HepG2 (cell line): ENCODE measurements around the gene CDH1. TPM values are rescaled to one million over a fixed set of nuclear protein-coding genes. Genes with fewer than 3 reads are reported as not detected.

ENCODE experiments used
- ATAC-seq: fragments of 200-7000 bp; cut with Tn5 transposase; 3 replicates; pipeline ENCODE4 v1.9.1; 2020; ENCODE audit warnings: mild to moderate bottlenecking, moderate library complexity
- BruUV-seq: library from RNA; stranded (reverse); fragments of 400-500 nt; replicated peaks from 2 replicates; lab custom pipeline; 2021; lab: Mats Ljungman, UMichigan
- CTCF ChIA-PET: fragments of 300-600 bp; formaldehyde crosslinking; extraction: SDS; loops from one replicate; lab custom pipeline; 2021; ENCODE audit warnings: low total read pairs, inconsistent platforms, low intra/inter-chr PET ratio; lab: Yijun Ruan, JAX
- POLR2A ChIA-PET: fragments of 350-600 bp; sonication (Branson Sonifier 250); formaldehyde crosslinking; loops from one replicate; lab custom pipeline; 2020; ENCODE audit warnings: antibody characterized with exemption, inconsistent platforms; lab: Yijun Ruan, JAX
- DNase-seq: peaks from one replicate; pipeline ENCODE4 v3.0.0-alpha.2; 2015; ENCODE audit warnings: low spot score
- FAIRE-seq: peaks from 3 replicates; lab custom pipeline; 2011; peaks lifted over from hg19 to GRCh38; lab: Jason Lieb, UNC
- H2AFZ ChIP-seq: one replicate; pipeline ENCODE4 v1.6.1; 2011; ENCODE audit warnings: low read length, inconsistent platforms
- H3K27ac ChIP-seq: fragments of 300-600 bp; 3 replicates; pipeline ENCODE4 v1.8.0; 2011; ENCODE audit warnings: mixed run types, mild to moderate bottlenecking, mixed read lengths, low read length, inconsistent platforms; ENCODE audit not compliant: insufficient read depth; ENCODE audit errors: extremely low read length
- H3K27me3 ChIP-seq, 2 experiments: fragments of 200-600 bp in 1 of 2; 2 replicates in 1 of 2; 3 replicates in 1 of 2; pipeline versions ENCODE4 v1.6.0 to v1.8.0; 2011; ENCODE audit warnings: low read length in 2 of 2, mild to moderate bottlenecking in 2 of 2, moderate library complexity in 2 of 2, inconsistent platforms in 1 of 2; ENCODE audit not compliant: insufficient read depth in 2 of 2, control insufficient read depth in 1 of 2
- H3K36me3 ChIP-seq, 2 experiments: fragments of 200-600 bp in 1 of 2; replicated peaks in 1 of 2; 2 replicates in 1 of 2; 3 replicates in 1 of 2; pipeline versions ENCODE4 v1.5.1 to v1.8.0; 2011; ENCODE audit warnings: low read length in 2 of 2, inconsistent platforms in 1 of 2; ENCODE audit not compliant: insufficient read depth in 2 of 2, control insufficient read depth in 1 of 2
- H3K4me1 ChIP-seq: 2 replicates; pipeline ENCODE4 v1.5.1; 2012; ENCODE audit warnings: low read length, inconsistent platforms; ENCODE audit not compliant: insufficient read depth
- H3K4me2 ChIP-seq: 2 replicates; pipeline ENCODE4 v1.6.0; 2011; ENCODE audit warnings: low read depth, low read length, inconsistent platforms
- H3K4me3 ChIP-seq, 3 experiments: fragments of 200-600 bp in 1 of 3; sonication (generic), shearing (Covaris generic) in 1 of 3; replicated peaks in 1 of 3; 2 replicates each; pipeline ENCODE4 v1.5.1; 2011 to 2016; ENCODE audit warnings: low read length in 3 of 3, inconsistent platforms in 2 of 3, low read depth in 2 of 3, mild to moderate bottlenecking in 2 of 3, control low read depth in 1 of 3, mixed read lengths in 1 of 3; ENCODE audit not compliant: insufficient read depth in 1 of 3
- H3K79me2 ChIP-seq: one replicate; pipeline ENCODE4 v1.6.1; 2011; ENCODE audit warnings: low read length, inconsistent platforms; ENCODE audit not compliant: insufficient read depth
- H3K9ac ChIP-seq: 2 replicates; pipeline ENCODE4 v1.6.0; 2011; ENCODE audit warnings: mild to moderate bottlenecking, low read depth, low read length, inconsistent platforms; ENCODE audit not compliant: insufficient read depth
- H3K9me3 ChIP-seq: 2 replicates; pipeline ENCODE4 v1.5.1; 2012; ENCODE audit warnings: mild to moderate bottlenecking, low read length
- H4K20me1 ChIP-seq: 2 replicates; pipeline ENCODE4 v1.6.0; 2011; ENCODE audit warnings: inconsistent platforms, mild to moderate bottlenecking, low read length, moderate library complexity; ENCODE audit not compliant: insufficient read depth
- ARHGAP35 ChIP-seq: sonication (generic); formaldehyde crosslinking; IDR thresholded peaks from 2 replicates; pipeline ENCODE4 v1.9.0; 2022; ENCODE audit warnings: mild to moderate bottlenecking, inconsistent platforms, moderate library complexity, missing genetic modification reagents, borderline replicate concordance
- CEBPB ChIP-seq: IDR thresholded peaks from 2 replicates; pipeline ENCODE4 v1.6.1; 2011; ENCODE audit warnings: low read depth, low read length, improper control_type of control experiment, borderline replicate concordance
- CREBL2 ChIP-seq: sonication (generic); formaldehyde crosslinking; IDR thresholded peaks from 2 replicates; pipeline ENCODE4 v1.8.1; 2023; ENCODE audit warnings: missing genetic modification reagents, mild to moderate bottlenecking, borderline replicate concordance
- FOXP1 ChIP-seq, 2 experiments: fragments of 450-650 bp in 1 of 2; IDR thresholded peaks; 2 replicates each; pipeline ENCODE4 v1.6.1; 2017 to 2018; ENCODE audit warnings: antibody characterized with exemption in 1 of 2
- GZF1 ChIP-seq: sonication (generic); formaldehyde crosslinking; IDR thresholded peaks from 2 replicates; pipeline ENCODE4 v1.5.1; 2020; ENCODE audit warnings: mild to moderate bottlenecking, missing genetic modification reagents
- HNRNPL ChIP-seq: fragments of 200-400 bp; formaldehyde crosslinking; IDR thresholded peaks from 2 replicates; pipeline ENCODE4 v1.6.1; 2017; ENCODE audit warnings: mild to moderate bottlenecking, low read depth, low read length
- JUND ChIP-seq: sonication (generic); formaldehyde crosslinking; IDR thresholded peaks from 2 replicates; pipeline ENCODE4 v1.8.0; 2022; ENCODE audit warnings: mild to moderate bottlenecking, missing genetic modification reagents
- PAWR ChIP-seq: sonication (generic); formaldehyde crosslinking; IDR thresholded peaks from 2 replicates; pipeline ENCODE4 v1.4.0; 2020; ENCODE audit warnings: missing genetic modification reagents, mild to moderate bottlenecking, borderline replicate concordance
- RORA ChIP-seq: sonication (generic); formaldehyde crosslinking; IDR thresholded peaks from 2 replicates; pipeline ENCODE4 v1.5.0; 2020; ENCODE audit warnings: mild to moderate bottlenecking, missing genetic modification reagents, moderate library complexity
- SP1 ChIP-seq, 2 experiments: fragments of 450-650 bp in 1 of 2; sonication (generic) in 1 of 2; formaldehyde crosslinking in 1 of 2; IDR thresholded peaks; 2 replicates each; pipeline versions ENCODE4 v1.4.0 to v1.6.1; 2016 to 2020; ENCODE audit warnings: missing genetic modification reagents in 1 of 2
- TEF ChIP-seq: sonication (generic); formaldehyde crosslinking; IDR thresholded peaks from 2 replicates; pipeline ENCODE4 v1.5.0; 2020; ENCODE audit warnings: missing genetic modification reagents
- ZFP1 ChIP-seq: IDR thresholded peaks from 2 replicates; pipeline ENCODE4 v1.6.1; 2016
- ZFY ChIP-seq: sonication (generic); formaldehyde crosslinking; IDR thresholded peaks from 2 replicates; pipeline ENCODE4 v1.4.0; 2020; ENCODE audit warnings: missing genetic modification reagents
- ZNF333 ChIP-seq: sonication (generic); formaldehyde crosslinking; IDR thresholded peaks from 2 replicates; pipeline ENCODE4 v1.4.0; 2020; ENCODE audit warnings: mild to moderate bottlenecking, missing genetic modification reagents, borderline replicate concordance
- ZNF674 ChIP-seq: sonication (generic); formaldehyde crosslinking; IDR thresholded peaks from 2 replicates; pipeline ENCODE4 v1.5.0; 2020; ENCODE audit warnings: low read depth, mild to moderate bottlenecking, missing genetic modification reagents
- WGBS: methylation state at CpG from one replicate; pipeline ENCODE4 v1.1.6; 2017; ENCODE audit warnings: low lambda C conversion rate; 5-methylcytosine and 5-hydroxymethylcytosine counted together
- in situ Hi-C: cut with HindIII; loops from 2 replicates; pipeline ENCODE4 v1.10.0; 2017; ENCODE audit warnings: low pct_unique_long_range_greater_than_20kb; ENCODE audit not compliant: extremely low pct_ligation_motif_present
- intact Hi-C: fragments of 100-400 bp; cut with micrococcal nuclease; formaldehyde crosslinking; loops from one replicate; pipeline ENCODE4 v1.10.0; 2022; ENCODE audit not compliant: unreplicated experiment
- polyA plus RNA-seq, 8 experiments: library from polyadenylated mRNA; depleted of rRNA in 3 of 8; stranded (reverse) in 7 of 8; unstranded in 1 of 8; fragments of >200 nt; fragmentation: Illumina TruSeq in 4 of 8; extraction: Trizol in 4 of 8; gene quantifications; 2 replicates each; pipeline versions ENCODE4 v1.2.1 to v1.2.3, GENCODE V29; 2011 to 2016; ENCODE audit warnings: low read depth in 4 of 8, missing spikeins in 1 of 8, mixed read lengths in 1 of 8; ENCODE audit not compliant: insufficient read depth in 1 of 8
- total RNA-seq, 5 experiments: library from RNA; depleted of rRNA; stranded (reverse); fragments of >200 nt; fragmentation: Illumina TruSeq; extraction: Trizol; gene quantifications; 2 replicates each; pipeline ENCODE4 v1.2.3, GENCODE V29; 2016; ENCODE audit warnings: low read depth in 1 of 5

CDH1 gene
- total and polyA plus RNA-seq, 2 of the 13 experiments (the other 11 are each of a cell fraction or from before 2014, with no cell fraction given): 0.95 to 9.8 TPM

- H3K4me1 ChIP-seq: peaks cover 21% of the 10 kb centered on the region
- H3K27ac ChIP-seq: no peak overlapping the region
- POLR2A ChIA-PET: interaction anchor here (1.1 to 2.5 kb wide), 3 partner anchors 15 to 35 kb away, joined by 3 to 5 read pairs (median 4); no protein-coding TSS in a partner anchor
- in situ Hi-C loops: no loop called here
- no peak overlapping the region for H2AFZ ChIP-seq
- CTCF ChIA-PET: no interaction called here
- H3K27me3 ChIP-seq: no peaks in the 10 kb centered on the region
- H3K9ac ChIP-seq: no peak overlapping the region
- H3K4me3 ChIP-seq: no peak overlapping the region
- 87% methylated on average over 7 of the region's 7 CpGs for WGBS
- TF ChIP-seq SP1 (IDR thresholded peaks at IDR 0.05): no peak
- TF ChIP-seq SP1 (CRISPR knock-in tag; IDR thresholded peaks at IDR 0.05): no peak
- 0 out of 2 replicates have a peak, but pooled peaks have one; percentile 9 for TF ChIP-seq CEBPB
- DNase-seq: no peak
- ATAC-seq: no peak
- BruUV-seq: no TSS peak
- no peaks in the 10 kb centered on the region for H4K20me1 ChIP-seq
- intact Hi-C loops: no loop called here
- no peaks in the 10 kb centered on the region for H3K9me3 ChIP-seq
- no peaks in the 10 kb centered on the region for H3K79me2 ChIP-seq
- no peaks in the 10 kb centered on the region for H3K36me3 ChIP-seq
- no peak overlapping the region for H3K4me2 ChIP-seq
- FAIRE-seq: no peak
Measured at GRCh38 chr16:68774982-68775634, 38.0 kb downstream of the CDH1 start.

DNA sequence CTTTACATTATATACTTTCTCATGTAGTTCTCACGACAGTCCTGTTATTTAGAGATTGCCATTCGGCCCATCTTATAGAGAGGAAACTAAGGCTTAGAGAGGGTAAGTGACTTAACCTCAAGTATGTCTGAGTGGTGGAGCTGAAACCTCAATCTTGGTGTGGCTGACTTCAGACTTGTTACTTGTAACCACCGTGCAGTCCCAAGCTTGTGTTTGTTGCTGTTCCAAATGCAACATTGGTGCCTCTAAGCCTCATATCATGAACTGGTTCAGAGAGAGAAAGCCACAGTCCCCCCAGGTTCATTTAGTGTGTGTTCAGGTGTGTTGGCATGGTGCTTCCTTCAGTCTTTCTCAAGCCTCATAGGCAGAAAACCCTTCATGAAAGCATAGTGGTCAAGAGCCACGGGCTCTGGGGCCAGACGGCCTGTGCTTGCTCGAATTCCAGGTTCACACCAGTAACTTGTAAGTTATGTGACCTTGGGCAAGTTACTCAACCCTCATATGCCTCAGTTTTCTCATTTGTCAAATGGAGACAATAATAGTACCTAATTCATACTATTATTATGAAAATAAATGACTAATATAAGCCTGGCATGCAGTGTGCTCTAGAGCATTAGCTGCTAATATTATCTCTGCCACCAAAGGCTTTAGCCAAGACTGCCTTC is 39.9 kb downstream of the CDH1 start:
- Histone ChIP-seq H3K4me3 (no peak overlapping the region), H4K20me1 (no peaks in the 10 kb centered on the region), H3K9me3 (no peaks in the 10 kb centered on the region), H3K36me3 (no peaks in the 10 kb centered on the region), H3K4me2 (no peak overlapping the region), H3K27me3 (no peaks in the 10 kb centered on the region), H3K4me1 (peaks cover 35% of the 10 kb centered on the region), H3K9ac (no peak overlapping the region), H2AFZ (no peak overlapping the region), H3K79me2 (no peaks in the 10 kb centered on the region), H3K27ac (no peak overlapping the region)
- no TSS peak for BruUV-seq
- ATAC-seq (no peak), DNase-seq (no peak), FAIRE-seq (no peak)
- 67% methylated on average over 6 of the region's 6 CpGs for WGBS
- intact Hi-C loops (no loop called here), in situ Hi-C loops (no loop called here)
- CTCF ChIA-PET: no interaction called here
- POLR2A ChIA-PET: interaction anchor here (0.6 to 1.0 kb wide), 2 partner anchors 27 to 62 kb away, joined by 3 read pairs; no protein-coding TSS in a partner anchor
- TF ChIP-seq ZFY (CRISPR knock-in tag): no peak
- no peak for TF ChIP-seq ARHGAP35 (CRISPR knock-in tag)
- TF ChIP-seq RORA (CRISPR knock-in tag): no peak
- TF ChIP-seq PAWR: no peak
- TF ChIP-seq HNRNPL: no peak
- TF ChIP-seq JUND (CRISPR knock-in tag): no peak
- TF ChIP-seq GZF1 (CRISPR knock-in tag): no peak
- TF ChIP-seq ZNF674 (CRISPR knock-in tag): no peak
- TF ChIP-seq TEF (CRISPR knock-in tag): no peak
- TF ChIP-seq ZFP1: no peak
- TF ChIP-seq FOXP1 (IDR thresholded peaks at IDR 0.05): no peak
- no peak for TF ChIP-seq FOXP1 (CRISPR knock-in tag; IDR thresholded peaks at IDR 0.05)
- no peak for TF ChIP-seq ZNF333 (CRISPR knock-in tag)
- no peak for TF ChIP-seq CREBL2 (CRISPR knock-in tag)
